BJ (cell line): ENCODE data around the gene PKD2. TPM values are rescaled to one million over a fixed set of nuclear protein-coding genes. Genes with fewer than 3 reads are reported as not detected.

Experiments
- CTCF ChIA-PET: fragments of 350-600 bp; formaldehyde crosslinking; extraction: SDS; loops from one replicate; lab custom pipeline; 2021; ENCODE audit warnings: antibody characterized with exemption, inconsistent platforms; lab: Yijun Ruan, JAX
- POLR2A ChIA-PET: fragments of 300-600 bp; sonication (Branson Sonifier 250); formaldehyde crosslinking; extraction: SDS; loops from one replicate; lab custom pipeline; 2021; ENCODE audit warnings: antibody characterized with exemption; lab: Charles Lee
- DNase-seq: peaks from one replicate; pipeline ENCODE4 v3.0.0-alpha.2; 2011; ENCODE audit warnings: low read depth
- H3K27me3 ChIP-seq: 2 replicates; pipeline ENCODE4 v1.6.0; 2011; ENCODE audit warnings: low read length; ENCODE audit not compliant: control insufficient read depth, insufficient read depth
- H3K36me3 ChIP-seq: 2 replicates; pipeline ENCODE4 v1.5.1; 2011; ENCODE audit warnings: low read length; ENCODE audit not compliant: control insufficient read depth, insufficient read depth
- H3K4me3 ChIP-seq: 2 replicates; pipeline ENCODE4 v1.5.1; 2011; ENCODE audit warnings: low read depth, mild to moderate bottlenecking, control low read depth, low read length
- polyA plus RNA-seq: library from polyadenylated mRNA; depleted of rRNA; stranded (reverse); fragments of >200 nt; gene quantifications from 2 replicates; pipeline ENCODE4 v1.2.3, GENCODE V29; 2011
- TF ChIP-seq, protein P1 (sequence below): IDR thresholded peaks from 2 replicates; pipeline ENCODE4 v1.5.1; 2011; ENCODE audit warnings: low read depth, mild to moderate bottlenecking, control low read depth, inconsistent platforms, low read length, moderate library complexity; ENCODE audit not compliant: insufficient read depth

PKD2 gene
- polyA plus RNA-seq, 1 experiment: 67.0 TPM

DNA sequence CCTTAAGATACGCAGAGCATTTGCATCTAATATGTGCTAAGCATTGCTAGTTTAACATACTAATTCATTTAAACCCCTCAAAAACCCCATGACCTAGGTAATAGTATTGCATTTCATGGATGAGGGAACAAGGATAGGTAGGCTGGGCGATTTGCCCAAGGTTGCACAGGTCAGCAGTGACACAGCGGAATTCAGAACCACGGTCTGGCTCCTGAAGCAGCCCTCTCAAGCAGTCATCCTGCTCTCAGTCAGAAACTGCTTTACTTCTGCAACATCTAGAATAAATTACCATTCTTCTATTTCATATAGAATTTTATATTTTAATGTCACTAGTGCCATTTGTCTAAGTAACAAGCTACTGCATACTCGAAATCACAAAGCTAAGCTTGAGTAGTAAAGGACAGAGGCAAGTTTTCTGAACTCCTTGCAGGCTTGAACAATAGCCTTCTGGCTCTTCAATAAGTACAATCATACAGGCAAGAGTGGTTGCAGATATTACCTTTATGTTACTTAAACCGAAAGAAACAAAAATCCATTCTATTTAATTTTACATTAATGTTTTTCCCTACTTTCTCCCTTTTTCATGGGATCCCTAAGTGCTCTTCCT, 32.5 kb upstream of the PKD2 start:
- ChIA-PET CTCF (interaction anchor here (0.8 to 3.0 kb wide), 6 partner anchors 7 to 430 kb away, joined by 3 to 23 read pairs (median 9); no protein-coding TSS in a partner anchor), POLR2A (no interaction called here)
- Histone ChIP-seq H3K27me3 (no peaks in the 10 kb centered on the region), H3K4me3 (no peak overlapping the region), H3K36me3 (no peaks in the 10 kb centered on the region)
- no peak for DNase-seq
- TF ChIP-seq, protein P1, sequence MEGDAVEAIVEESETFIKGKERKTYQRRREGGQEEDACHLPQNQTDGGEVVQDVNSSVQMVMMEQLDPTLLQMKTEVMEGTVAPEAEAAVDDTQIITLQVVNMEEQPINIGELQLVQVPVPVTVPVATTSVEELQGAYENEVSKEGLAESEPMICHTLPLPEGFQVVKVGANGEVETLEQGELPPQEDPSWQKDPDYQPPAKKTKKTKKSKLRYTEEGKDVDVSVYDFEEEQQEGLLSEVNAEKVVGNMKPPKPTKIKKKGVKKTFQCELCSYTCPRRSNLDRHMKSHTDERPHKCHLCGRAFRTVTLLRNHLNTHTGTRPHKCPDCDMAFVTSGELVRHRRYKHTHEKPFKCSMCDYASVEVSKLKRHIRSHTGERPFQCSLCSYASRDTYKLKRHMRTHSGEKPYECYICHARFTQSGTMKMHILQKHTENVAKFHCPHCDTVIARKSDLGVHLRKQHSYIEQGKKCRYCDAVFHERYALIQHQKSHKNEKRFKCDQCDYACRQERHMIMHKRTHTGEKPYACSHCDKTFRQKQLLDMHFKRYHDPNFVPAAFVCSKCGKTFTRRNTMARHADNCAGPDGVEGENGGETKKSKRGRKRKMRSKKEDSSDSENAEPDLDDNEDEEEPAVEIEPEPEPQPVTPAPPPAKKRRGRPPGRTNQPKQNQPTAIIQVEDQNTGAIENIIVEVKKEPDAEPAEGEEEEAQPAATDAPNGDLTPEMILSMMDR: no peak

DNA sequence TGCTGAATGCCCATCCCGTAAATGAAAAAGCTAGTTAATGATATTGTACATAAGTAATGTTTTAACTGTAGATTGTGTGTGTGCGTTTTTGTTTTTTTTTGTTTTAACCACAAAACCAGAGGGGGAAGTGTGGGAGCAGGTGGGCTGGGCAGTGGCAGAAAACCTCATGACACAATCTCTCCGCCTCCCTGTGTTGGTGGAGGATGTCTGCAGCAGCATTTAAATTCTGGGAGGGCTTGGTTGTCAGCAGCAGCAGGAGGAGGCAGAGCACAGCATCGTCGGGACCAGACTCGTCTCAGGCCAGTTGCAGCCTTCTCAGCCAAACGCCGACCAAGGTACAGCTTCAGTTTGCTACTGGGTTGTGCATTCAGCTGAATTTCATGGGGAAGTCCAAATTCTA, 32.0 kb upstream of the PKD2 start, which contains the start of gene SPP1:
TSS of gene SPP1 (plus strand) at position 249 of the 400 bp plus-strand sequence. CDS start 1,182 bp downstream, outside the sequence.
- ChIA-PET POLR2A (no interaction called here), CTCF (interaction anchor here (0.6 to 2.7 kb wide), 5 partner anchors 11 to 275 kb away, joined by 3 to 17 read pairs (median 4); no protein-coding TSS in a partner anchor)
- H3K36me3 ChIP-seq: no peaks in the 10 kb centered on the region
- DNase-seq: no peak
- no peaks in the 10 kb centered on the region for H3K27me3 ChIP-seq
- no peak within 1 kb of the TSS for H3K4me3 ChIP-seq
- TF ChIP-seq, protein P1: no peak

DNA sequence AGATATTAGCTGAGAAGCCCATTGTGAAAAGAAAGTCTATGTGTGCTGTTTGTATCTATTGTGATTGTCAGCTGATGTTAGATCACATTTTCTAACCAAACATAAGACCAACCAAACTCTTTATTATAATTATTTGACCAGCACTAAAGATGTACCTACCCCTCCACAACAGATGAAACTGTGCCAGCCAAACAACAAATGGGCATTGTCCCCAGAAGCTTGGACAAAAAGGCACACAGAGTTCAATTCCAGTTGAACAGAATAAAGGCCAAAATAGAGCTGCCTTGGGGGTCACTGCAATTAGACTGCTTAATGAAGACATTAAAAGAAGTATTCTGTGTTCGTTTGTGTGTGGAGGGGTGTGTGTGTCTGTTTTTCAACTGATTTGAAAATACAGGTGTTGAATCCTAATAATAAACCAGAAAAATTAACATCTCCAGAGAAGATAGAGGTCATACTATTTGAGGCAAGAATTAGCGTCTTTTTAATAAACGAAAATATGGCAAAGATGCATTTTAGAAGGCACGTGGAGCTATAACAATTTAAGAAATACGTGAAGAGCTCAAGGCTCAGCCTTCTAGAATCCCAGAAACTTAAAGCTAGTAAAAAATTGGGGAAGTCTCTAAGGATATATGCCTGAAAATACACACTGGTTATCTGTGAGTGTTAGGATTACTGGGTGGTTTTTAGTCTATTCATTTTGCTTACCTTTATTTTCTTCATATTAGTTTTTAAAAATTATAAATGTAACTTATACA, 29.7 kb upstream of the PKD2 start:
- H3K27me3 ChIP-seq: no peaks in the 10 kb centered on the region
- TF ChIP-seq, protein P1: no peak
- CTCF ChIA-PET: interaction anchor here (0.6 to 2.1 kb wide), 4 partner anchors 8 to 129 kb away, joined by 3 to 12 read pairs (median 6); no protein-coding TSS in a partner anchor
- H3K36me3 ChIP-seq: no peaks in the 10 kb centered on the region
- no peak for DNase-seq
- H3K4me3 ChIP-seq: no peak overlapping the region
- POLR2A ChIA-PET: no interaction called here

DNA sequence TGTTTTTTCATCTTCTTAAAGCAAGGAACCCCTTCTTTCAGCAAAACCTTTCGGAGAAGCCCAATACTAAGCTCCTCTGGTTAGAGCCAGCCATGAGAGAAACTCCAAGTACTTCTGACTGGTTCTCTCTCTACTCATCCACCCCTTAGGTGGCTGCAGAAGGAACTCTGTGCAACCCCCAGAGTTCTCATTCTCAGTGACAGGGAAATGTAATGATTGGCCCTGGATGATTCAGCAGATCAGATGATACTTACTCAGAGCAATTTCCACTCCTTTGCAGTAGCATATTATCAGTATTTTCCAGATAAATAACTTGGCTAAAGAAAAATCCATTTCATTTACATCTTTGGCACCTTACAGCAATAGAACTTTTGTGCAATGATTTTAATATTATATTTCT, 28.8 kb upstream of the PKD2 start:
- Histone ChIP-seq H3K27me3 (no peaks in the 10 kb centered on the region), H3K4me3 (no peak overlapping the region), H3K36me3 (no peaks in the 10 kb centered on the region)
- no peak for DNase-seq
- ChIA-PET POLR2A (no interaction called here), CTCF (interaction anchor here (0.6 to 1.2 kb wide), 2 partner anchors 24 to 258 kb away, joined by 3 to 5 read pairs; no protein-coding TSS in a partner anchor)
- TF ChIP-seq, protein P1: no peak

DNA sequence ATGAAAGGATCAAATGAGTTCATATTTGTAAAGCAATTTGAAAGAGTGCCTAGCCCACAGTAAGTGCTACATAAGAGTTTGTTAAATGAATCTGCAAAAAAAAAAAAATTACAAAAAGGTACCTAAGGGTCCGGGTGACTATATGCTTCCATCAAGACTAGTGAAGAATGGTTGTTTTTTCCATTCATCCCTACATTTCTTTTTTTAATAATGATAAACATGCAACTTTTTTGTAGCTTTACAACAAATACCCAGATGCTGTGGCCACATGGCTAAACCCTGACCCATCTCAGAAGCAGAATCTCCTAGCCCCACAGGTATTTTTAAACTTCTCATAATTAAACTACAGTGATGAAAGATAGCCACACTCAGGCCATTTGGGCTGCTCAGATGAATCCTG, 27.6 kb upstream of the PKD2 start:
- H3K36me3 ChIP-seq: no peaks in the 10 kb centered on the region
- TF ChIP-seq, protein P1: no peak
- CTCF ChIA-PET: interaction anchor here (0.7 to 1.3 kb wide), 3 partner anchors 25 to 232 kb away, joined by 3 to 5 read pairs (median 3); no protein-coding TSS in a partner anchor
- no peak for DNase-seq
- H3K4me3 ChIP-seq: no peak overlapping the region
- no peaks in the 10 kb centered on the region for H3K27me3 ChIP-seq
- POLR2A ChIA-PET: no interaction called here
